Cerebellar nuclear complex (tissue), 1 donor: ENCODE measurements around the gene TUFT1.
"Not testable (repeated sequence)": the region's sequence is repeated elsewhere in the genome, so short reads cannot be mapped to it uniquely, and the experiment has no call there.

ENCODE experiments used
- DNase-seq, 2 experiments: peaks; one replicate each; lab custom pipeline; 2025; lab: John Stamatoyannopoulos, UW

Gene TUFT1

GRCh38 chr1:151579436-151580225, 39.5 kb downstream of the TUFT1 start:
- DNase-seq, result no peak

- no peak for DNase-seq
These were observed 41.3 kb downstream of the TUFT1 start for GRCh38 chr1:151581451-151581850.

- DNase-seq, result no peak
These were observed 41.8 kb downstream of the TUFT1 start for GRCh38 chr1:151581921-151582320.

- no peak for DNase-seq
These were observed 43.7 kb downstream of the TUFT1 start for GRCh38 chr1:151583796-151584195.

GRCh38 chr1:151584278-151584677, 44.2 kb downstream of the TUFT1 start:
- DNase-seq, result no peak

- no peak for DNase-seq
These were observed 44.7 kb downstream of the TUFT1 start for GRCh38 chr1:151584780-151585179.

GRCh38 chr1:151585622-151586021, 45.5 kb downstream of the TUFT1 start:
- DNase-seq, result no peak

- DNase-seq, result no peak
These were observed 50.9 kb downstream of the TUFT1 start for GRCh38 chr1:151590961-151591360.

GRCh38 chr1:151593730-151594129, 53.6 kb downstream of the TUFT1 start:
- no peak for DNase-seq

GRCh38 chr1:151594143-151594625, 54.1 kb downstream of the TUFT1 start:
- peak in 1 of 2 experiments; percentile 69 for DNase-seq

- DNase-seq, result no peak
These were observed 56.3 kb downstream of the TUFT1 start for GRCh38 chr1:151596166-151596953.

- not testable (repeated sequence) for DNase-seq
These were observed 62.4 kb downstream of the TUFT1 start for GRCh38 chr1:151602550-151602949.

- DNase-seq, result no peak
These were observed 64.2 kb downstream of the TUFT1 start for GRCh38 chr1:151604291-151604690.

- DNase-seq, result no peak
These were observed 66.3 kb downstream of the TUFT1 start for GRCh38 chr1:151606384-151606783.

- DNase-seq, result no peak
These were observed 66.7 kb downstream of the TUFT1 start for GRCh38 chr1:151606857-151607256.

- no peak for DNase-seq
These were observed 70.0 kb downstream of the TUFT1 start for GRCh38 chr1:151610142-151610541.

GRCh38 chr1:151611288-151611790, 71.2 kb downstream of the TUFT1 start:
- DNase-seq, result no peak

- DNase-seq, result peak; percentile 45 to 62
These were observed 71.9 kb downstream of the TUFT1 start, which contains the start of gene SNX27 for GRCh38 chr1:151611832-151612500. TSS of gene SNX27 (plus strand) at chr1:151612050. CDS start at chr1:151612202, 152 bp downstream.

GRCh38 chr1:151612501-151613281, 72.6 kb downstream of the TUFT1 start:
- DNase-seq, result no peak

- DNase-seq, result no peak
These were observed 73.2 kb downstream of the TUFT1 start for GRCh38 chr1:151613282-151613780.
